ENCODE measurements around the gene CUL3. TPM values are rescaled to one million over a fixed set of nuclear protein-coding genes. Genes with fewer than 3 reads are reported as not detected.
"Not testable (repeated sequence)": the region's sequence is repeated elsewhere in the genome, so short reads cannot be mapped to it uniquely, and the experiment has no call there.

The CUL3 gene
- total RNA-seq, 1 experiment from 2014 or later, result 114 TPM

DNA sequence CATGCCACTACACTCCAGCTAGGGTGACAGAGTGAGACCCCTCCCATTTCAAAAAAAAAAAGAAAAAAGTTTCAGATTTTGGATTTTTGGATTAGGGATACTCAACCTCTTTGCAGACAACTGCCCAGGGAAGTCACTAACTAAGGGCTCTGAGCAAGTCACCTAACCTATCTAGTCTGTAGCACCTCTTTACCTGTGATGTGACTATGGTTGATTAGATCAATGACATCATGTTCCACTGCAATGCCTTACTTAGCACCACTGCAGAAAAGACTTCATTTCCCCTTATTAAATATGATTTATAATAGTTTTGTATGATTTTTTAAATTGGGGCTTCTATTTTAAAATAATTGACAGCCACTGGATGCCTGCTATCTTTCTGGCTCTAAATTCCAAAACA, 41.2 kb downstream of the CUL3 start:
- DNase-seq (ENCODE audit: low spot score), result no peak

GRCh38 chr2:224538561-224539138, 46.5 kb downstream of the CUL3 start:
- DNase-seq (ENCODE audit: low spot score), result no peak

DNA sequence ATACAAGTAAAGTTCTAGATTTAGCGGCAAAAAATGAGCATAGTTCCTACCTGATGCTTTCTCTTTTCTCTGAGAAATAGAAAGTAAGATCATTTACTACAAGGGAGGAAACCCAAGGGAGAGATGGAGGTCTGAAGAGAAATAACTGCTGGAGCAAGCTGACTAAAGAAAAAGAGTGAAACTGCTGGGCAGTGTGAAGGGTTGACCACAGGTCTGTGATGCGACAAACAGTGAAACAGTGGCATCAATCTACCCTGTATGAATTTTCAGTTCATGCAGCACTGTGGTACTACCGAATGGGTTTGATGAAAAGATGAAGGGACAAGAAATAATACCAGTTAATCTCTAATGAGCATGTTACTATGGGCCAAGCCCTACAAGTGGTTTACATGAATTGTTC, 52.2 kb downstream of the CUL3 start:
- no peak for DNase-seq (ENCODE audit: low spot score)

GRCh38 chr2:224532441-224532840, 52.7 kb downstream of the CUL3 start:
- DNase-seq (ENCODE audit: low spot score), result no peak

DNA sequence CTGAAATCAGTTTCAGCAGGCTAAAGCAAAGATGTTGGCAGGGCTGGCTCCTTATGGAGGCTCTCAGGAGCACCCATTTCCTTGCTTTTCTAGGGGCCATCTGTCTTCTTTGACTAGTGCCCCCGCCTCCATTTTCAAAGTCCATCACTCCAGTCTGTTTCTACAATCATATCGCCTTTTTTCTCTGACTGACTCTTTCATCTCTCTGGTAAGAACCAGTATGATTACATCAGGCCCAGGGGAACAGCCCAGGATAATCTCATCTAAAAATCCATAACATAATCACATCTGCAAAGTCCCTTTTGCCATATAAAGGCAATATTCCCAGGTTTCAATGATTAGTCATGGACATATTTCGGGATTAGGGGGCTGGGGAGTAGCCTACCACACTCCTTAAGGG, 57.0 kb downstream of the CUL3 start:
- DNase-seq (ENCODE audit: low spot score), result no peak

DNA sequence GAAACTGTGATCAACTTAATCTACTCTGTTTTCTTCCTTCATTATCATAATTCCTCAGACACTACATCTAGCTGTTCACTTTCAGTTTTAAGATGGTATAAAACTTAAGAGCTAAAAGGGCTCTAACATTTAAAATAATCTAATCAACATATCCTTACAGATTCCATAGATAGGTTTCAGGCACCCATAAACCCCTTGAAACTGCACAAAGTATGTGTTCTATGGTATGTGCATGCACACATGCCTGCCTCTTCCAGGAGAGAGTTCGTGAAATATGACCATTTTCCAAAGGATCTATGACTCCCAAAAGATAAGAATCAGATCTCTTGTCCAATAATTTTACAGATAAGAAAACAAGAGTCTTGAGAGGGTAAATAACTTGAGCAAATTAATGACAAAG, 59.4 kb downstream of the CUL3 start:
- DNase-seq (ENCODE audit: low spot score), result no peak

DNA sequence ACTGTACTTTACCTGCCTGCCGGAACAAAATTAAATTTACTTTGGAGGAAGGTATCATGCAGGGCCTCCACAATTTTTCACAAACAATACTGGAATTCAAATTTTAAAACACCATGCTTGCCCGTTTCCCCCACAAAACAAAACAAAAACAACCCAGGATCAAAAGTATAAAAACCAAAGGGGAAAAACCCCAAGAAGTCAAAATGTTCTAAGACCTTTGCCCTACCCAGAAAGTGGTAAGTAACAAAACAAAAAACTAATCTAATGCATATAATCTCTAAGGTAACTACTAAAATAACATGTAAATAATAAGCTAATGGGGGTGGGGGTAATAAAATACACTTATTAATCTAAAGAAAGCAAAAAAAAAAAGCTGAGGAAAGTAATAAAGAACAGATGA, 60.5 kb downstream of the CUL3 start:
- no peak for DNase-seq (ENCODE audit: low spot score)

DNA sequence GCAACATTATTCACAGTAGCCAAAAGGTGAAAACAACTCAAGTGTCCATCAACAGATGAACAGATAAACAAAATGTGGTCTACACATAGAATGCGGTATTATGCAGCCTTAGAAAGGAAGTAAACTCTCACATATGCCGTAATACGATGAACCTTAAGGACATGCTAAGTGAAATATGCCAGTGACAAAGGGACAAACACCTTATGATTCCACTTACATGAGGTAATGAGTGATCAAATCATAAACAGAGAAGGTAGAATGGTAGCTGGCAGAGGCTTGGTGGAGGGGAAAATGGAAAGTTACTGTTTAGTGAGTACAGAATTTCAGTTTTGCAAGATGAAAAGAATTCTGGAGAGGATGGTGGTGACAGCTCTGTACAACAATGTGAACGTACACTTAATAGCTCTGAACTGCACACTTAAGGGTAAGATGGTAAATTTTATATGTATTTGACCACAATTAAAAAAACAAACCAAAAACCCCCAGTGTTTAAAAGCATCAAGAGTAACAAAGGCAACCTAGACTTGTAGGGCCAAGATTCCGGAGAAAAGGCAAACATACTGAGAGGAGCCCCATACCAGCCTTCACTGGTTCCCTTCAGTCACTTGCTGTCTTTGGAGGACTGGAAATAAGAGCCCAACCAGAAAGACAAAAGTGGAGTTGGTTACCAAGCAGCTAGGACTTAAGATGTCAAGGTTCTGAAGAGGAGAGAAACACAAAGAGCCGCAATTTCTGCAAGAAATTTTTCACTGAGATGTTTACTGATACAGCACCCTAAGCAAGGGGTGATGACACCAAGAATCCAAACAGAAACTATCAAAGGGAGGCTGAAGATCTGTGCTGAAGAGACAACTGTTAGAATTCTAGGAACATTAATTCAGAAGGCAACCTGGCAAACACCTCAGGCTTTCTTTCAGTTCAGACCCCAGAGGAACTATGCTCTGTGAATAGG, 61.3 kb downstream of the CUL3 start:
- DNase-seq (ENCODE audit: low spot score), result no peak

GRCh38 chr2:224522483-224522882, 62.7 kb downstream of the CUL3 start:
- DNase-seq (ENCODE audit: low spot score), result not testable (repeated sequence)

GRCh38 chr2:224520064-224520463, 65.1 kb downstream of the CUL3 start:
- no peak for DNase-seq (ENCODE audit: low spot score)

DNA sequence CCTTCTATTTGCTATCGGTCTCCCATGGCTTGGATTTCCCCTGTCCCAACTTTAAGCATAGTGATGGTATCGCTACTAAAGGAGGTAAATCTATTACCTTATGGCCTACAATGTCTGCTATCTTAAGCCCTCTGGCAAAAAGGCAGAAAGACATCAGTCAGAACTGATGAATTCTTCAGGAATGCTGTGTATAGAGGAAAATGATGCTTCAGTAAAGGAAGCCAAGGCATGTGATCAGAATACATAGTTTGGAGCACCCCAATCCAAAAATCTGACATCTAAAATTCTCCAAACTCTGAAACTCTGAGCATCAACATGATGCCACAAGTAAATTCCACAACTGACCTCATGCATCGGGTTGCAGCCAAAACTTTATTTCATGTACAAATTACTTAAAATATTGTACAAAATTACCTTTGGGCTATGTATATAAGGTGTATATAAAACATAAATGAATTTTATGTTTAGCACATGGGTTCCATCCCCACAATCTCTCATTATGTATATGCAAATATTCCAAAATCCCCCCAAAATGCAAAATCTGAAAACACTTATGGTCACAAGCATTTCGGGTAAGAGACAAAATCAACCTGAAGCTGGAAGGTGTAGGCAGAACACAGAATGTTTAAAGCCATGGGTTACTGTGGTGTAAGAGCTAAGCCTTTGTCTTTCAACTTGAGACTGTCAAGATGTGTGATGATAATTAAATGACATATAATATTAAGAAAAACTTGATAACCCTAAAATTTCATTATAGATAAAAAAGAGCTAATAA, 66.2 kb downstream of the CUL3 start:
- no peak for DNase-seq (ENCODE audit: low spot score)

DNA sequence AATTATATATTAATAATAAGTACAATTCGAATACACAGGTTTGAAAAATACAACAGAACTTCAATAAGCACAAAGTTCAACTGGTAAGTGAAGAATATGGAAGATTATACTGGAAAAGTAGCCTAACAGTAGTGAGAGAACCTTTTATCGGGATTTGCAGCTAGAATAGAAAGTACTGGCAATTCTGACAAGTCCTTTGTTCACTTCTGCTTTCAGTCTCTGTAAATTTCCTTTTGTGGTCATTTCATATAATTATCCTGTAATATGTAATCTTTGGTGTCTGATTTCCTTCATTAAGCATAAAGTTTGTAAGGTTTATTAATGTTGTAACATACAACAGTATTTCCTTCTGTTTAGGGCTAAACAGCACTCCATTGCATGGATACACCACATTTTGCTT, 67.2 kb downstream of the CUL3 start:
- DNase-seq (ENCODE audit: low spot score), result no peak

DNA sequence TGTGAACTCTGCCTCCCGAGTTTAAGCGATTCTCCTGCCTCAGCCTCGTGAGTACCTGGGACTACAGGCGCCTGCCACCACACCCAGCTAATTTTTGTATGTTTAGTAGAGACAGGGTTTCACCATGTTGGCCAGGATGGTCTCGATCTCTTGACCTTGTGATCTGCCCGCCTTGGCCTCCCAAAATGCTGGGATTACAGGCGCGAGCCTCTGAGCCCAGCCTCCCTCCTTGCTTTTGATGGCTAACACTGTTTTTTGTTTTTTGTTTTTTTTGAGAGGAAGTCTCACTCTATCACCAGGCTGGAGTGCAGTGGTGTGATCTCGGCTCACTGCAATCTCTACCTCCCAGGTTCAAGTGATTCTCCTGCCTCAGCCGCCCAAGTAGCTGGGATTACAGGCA, 68.8 kb downstream of the CUL3 start:
- not testable (repeated sequence) for DNase-seq (ENCODE audit: low spot score)

DNA sequence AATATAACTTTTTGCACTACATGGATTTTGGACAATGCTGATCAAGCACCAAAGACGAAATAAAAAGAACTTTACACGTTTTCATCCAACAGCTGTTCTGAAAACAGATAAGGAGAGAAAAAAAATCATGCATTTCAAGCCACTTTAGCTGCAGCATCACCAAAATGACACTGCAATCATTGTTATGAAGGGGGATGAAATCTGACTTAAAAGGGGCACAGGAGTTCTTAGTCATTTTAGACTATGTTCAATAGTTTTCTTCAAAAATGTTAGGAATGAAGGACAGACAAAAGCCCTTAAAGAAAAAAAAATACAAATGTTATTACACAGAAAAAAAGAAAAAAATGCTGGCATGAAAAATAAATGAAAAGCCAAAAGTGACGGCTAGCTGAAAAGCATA, 71.2 kb downstream of the CUL3 start:
- DNase-seq (ENCODE audit: low spot score), result no peak

- no peak for DNase-seq (ENCODE audit: low spot score)
Measured at GRCh38 chr2:224507789-224508188, 77.4 kb downstream of the CUL3 start.

GRCh38 chr2:224506494-224506893, 78.7 kb downstream of the CUL3 start:
- no peak for DNase-seq (ENCODE audit: low spot score)

- DNase-seq (ENCODE audit: low spot score), result no peak
Measured at GRCh38 chr2:224498991-224499390, 86.2 kb downstream of the CUL3 start.

- no peak for DNase-seq (ENCODE audit: low spot score)
Measured at GRCh38 chr2:224492531-224492930, 92.6 kb downstream of the CUL3 start.

- DNase-seq (ENCODE audit: low spot score), result not testable (repeated sequence)
Measured at GRCh38 chr2:224487940-224488339, 97.2 kb downstream of the CUL3 start.

GRCh38 chr2:224485081-224486014, 99.8 kb downstream of the CUL3 start:
- peak; percentile 99 for DNase-seq (ENCODE audit: low spot score)

GRCh38 chr2:224479826-224480225, 105.3 kb downstream of the CUL3 start:
- DNase-seq (ENCODE audit: low spot score), result no peak
